GM10266 (cell line): ENCODE results near the gene PROC.

ENCODE experiments used
- DNase-seq: peaks from one replicate; pipeline ENCODE4 v3.0.0; 2012; ENCODE audit errors: extremely low spot score
- CTCF ChIP-seq: IDR thresholded peaks from 2 replicates; pipeline ENCODE4 v1.5.1; 2012; ENCODE audit warnings: mild to moderate bottlenecking, low read depth; ENCODE audit not compliant: control insufficient read depth, insufficient read depth; ENCODE audit errors: missing control alignments

PROC gene

GRCh38 chr2:127410871-127411652 is 7.2 kb upstream of the PROC start:
- DNase-seq = no peak
- no peak for TF ChIP-seq CTCF

- TF ChIP-seq CTCF = no peak
- no peak for DNase-seq
Measured at GRCh38 chr2:127411653-127412369, 6.4 kb upstream of the PROC start.

- no peak for TF ChIP-seq CTCF
- no peak for DNase-seq
Measured at GRCh38 chr2:127413200-127413599, 5.0 kb upstream of the PROC start.

- no peak for DNase-seq
- TF ChIP-seq CTCF = no peak
Measured at GRCh38 chr2:127413782-127414637, 4.2 kb upstream of the PROC start.

- TF ChIP-seq CTCF = no peak
Measured at GRCh38 chr2:127414638-127415592, 3.3 kb upstream of the PROC start.

More at GRCh38 chr2:127414638-127415592, 3.3 kb upstream of the PROC start:
- DNase-seq = no peak
